GM11168 (cell line): ENCODE measurements around the gene DERL2.

ENCODE experiments used
- in situ Hi-C: fragments of 300-500 bp; cut with MboI; formaldehyde crosslinking; loops from one replicate; pipeline ENCODE4 v1.12.0; 2022; ENCODE audit warnings: low sequenced_read_pairs; ENCODE audit not compliant: unreplicated experiment

Gene DERL2

DNA sequence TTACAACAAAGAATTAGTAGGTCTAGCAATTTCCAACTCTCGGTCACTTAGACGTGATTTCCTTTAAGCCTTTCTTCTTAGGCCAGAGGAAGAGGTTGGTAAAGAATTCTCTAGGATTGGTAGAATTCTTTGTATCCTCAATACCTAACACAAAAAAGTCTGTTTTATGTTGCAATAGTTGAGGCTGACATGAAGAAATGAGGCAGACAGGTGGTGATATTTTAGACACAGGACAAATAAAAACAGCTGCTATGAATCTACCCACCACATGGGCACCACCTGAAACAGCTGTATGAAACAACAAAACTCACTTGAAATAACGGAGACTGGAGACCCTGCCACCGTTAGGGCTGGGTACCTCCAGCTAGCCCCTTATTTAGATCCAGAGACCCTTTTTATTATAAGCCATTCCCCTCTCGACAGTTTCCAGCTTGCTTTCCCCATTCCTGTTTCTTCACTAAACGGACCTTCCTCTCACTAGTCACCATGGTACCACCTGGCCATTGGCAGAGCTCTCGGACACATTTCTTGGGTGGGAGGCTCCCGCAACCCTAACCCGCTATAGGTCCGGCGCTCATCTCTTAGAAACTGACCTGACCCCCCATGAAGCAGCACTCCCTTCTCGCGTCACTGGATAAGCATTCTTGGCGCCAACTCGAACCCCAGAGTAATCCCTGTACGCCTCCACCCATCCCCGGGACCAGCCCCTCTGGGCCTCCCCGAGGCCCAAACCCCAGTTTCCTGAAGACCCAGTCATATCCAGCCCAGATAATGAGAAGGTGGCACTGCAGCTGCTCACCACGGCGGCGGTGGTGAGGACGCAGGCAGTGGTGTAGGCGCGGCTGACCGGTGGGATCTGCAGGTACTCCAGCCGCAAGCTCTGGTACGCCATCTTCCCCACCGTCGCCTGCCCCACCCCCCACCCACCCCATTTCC lies at the start of gene DERL2:
DERL2 (minus strand) TSS at position 909 of the 936 bp plus-strand sequence; CDS start at position 892, 17 bp downstream.
- in situ Hi-C loops = no loop called here

DNA sequence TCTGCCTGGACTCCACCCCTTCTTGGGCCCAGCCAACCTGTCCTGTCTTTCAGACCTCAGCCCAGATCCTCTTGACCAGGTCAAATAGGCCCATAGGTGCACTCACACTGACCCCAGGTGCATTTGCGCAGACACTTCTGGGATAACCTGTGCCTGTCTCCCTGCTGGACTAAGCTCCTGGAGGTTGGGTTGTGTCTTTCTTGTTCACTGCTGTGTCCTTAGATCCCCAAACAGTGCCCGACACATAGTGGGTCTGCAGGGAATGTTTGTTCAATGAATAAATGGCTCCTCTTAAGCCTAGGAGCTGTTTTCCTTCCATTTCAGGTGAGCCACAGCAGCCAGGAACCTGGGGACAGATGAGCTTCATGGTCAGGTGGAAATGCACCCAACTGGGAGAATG lies 49.5 kb upstream of the DERL2 start:
- in situ Hi-C loops = no loop called here

- in situ Hi-C loops = no loop called here
Observed at GRCh38 chr17:5533486-5534315, 47.7 kb upstream of the DERL2 start.

DNA sequence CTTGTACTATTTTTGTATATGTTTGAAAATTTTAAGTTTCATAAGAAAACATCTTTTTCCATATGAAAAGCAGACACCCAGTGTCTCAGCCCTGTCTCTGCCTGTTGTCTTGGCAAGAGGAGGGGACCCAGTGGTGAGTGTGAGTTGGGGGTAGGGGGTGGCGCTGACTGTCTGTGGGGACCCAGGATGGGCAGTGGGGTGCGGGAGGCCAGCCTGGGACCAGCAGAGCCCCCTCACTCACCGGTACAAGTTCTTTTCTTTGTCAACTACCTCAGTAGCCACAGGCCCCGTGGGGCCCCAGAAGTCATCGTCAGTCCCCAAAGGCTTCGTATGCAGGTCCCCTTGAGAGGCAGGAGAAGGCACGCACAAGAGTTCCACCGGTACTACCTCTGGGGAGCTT lies 46.6 kb upstream of the DERL2 start:
- in situ Hi-C loops = no loop called here

DNA sequence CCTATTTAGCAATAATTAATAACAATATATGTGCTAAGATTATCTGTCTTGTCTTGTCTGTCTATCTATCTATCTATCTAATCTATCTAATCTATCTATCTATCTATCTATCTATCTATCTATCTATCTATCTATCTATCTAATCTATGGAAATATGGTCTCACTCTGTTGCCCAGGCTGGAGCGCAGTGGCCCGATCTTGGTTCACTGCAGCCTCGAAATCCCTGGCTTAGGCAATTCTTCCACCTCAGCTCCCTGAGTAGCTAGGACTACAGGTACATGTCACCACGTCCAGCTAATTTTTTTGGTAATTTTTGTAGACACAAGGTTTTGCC lies 45.1 kb upstream of the DERL2 start:
- in situ Hi-C loops = no loop called here

DNA sequence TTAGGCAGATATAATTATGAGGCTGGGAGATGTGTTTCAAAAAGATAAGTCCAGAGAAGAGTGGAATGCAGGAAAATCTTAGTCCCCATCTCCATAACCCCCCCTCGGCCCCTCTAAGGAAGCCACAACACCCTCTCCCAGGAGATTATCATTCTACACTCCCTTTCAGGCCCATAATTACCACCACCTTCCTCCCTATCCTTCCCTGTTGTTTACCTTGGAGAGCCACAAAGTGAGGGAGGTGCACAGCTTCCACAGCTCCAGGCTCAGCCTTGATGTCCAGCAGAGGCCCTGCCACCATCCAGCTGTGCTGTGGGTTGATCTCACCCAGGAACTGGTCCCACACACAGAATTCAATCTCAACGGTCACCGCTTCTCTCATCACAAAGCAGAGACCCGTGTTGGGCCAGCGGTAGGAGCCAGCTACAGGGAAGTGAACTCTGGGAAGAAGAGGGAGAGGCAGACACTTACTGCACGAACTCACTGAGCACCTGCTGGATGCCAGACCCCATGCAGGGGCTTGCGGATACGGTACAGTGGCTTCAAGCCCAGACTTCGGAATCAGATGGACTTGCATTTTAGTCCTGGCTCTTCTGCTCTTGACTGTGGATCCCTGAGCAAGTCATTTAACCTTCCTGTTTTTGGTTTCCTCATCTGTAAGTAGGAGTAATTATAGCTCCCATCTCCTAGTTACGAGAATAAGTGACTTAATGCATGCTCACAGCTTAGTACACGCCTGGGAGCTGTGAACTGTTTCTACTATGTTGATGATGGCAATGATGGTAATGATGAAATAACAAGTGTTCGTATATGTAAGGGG lies 44.5 kb upstream of the DERL2 start:
- in situ Hi-C loops = no loop called here

DNA sequence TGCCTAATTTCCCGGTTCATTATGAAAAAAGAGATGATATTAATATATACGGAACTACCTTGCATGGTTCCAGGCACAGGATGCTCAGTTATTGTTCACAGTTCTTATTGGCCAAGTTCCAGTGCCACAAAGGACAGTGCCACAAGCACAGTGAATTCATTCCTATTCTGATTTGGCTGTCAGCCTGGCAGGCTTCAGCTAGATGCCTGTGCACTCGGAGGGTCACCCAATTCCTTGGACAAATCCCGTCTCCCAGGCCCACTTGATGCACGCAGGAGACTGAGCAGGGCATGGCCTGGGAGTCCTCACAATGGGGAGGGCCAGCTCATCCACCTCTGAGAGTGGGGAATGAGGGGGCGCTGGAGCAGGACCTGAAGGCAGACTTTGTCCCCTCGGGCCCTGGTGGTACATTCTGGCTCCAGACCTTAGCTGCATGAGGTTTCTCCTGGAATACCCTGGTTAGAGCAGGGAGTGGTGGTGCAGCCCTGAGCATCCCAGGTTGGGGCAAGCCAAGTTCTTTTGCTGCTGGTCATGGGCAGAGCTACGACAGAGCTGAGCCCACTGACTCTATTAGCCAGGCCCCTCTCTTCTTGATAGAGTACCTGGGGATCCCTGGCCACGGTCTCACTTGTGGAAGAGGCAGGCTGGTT lies 41.7 kb upstream of the DERL2 start:
- in situ Hi-C loops = no loop called here

GRCh38 chr17:5526821-5527598 lies 41.0 kb upstream of the DERL2 start:
- in situ Hi-C loops = no loop called here

GRCh38 chr17:5523249-5523648 lies 37.3 kb upstream of the DERL2 start:
- in situ Hi-C loops = no loop called here

DNA sequence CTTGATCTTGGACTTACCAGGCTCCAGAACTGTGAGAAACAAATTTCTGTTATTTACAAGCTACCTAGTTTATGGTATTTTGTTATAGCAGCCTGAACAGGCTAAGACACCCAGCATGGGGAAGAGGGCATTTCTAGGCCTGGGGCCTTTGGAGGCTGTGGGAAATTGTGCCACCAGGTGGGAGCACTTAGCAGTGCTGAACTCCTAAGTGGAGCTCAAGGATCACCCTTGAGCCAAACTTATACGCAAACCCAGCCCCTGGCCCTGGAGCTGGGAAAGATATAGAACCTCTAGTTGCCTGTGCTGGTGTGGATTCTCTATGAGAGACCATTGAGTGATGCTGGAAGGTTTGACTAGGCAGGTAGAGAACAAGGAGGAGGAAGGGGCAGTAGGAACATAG lies 36.5 kb upstream of the DERL2 start:
- in situ Hi-C loops = no loop called here

DNA sequence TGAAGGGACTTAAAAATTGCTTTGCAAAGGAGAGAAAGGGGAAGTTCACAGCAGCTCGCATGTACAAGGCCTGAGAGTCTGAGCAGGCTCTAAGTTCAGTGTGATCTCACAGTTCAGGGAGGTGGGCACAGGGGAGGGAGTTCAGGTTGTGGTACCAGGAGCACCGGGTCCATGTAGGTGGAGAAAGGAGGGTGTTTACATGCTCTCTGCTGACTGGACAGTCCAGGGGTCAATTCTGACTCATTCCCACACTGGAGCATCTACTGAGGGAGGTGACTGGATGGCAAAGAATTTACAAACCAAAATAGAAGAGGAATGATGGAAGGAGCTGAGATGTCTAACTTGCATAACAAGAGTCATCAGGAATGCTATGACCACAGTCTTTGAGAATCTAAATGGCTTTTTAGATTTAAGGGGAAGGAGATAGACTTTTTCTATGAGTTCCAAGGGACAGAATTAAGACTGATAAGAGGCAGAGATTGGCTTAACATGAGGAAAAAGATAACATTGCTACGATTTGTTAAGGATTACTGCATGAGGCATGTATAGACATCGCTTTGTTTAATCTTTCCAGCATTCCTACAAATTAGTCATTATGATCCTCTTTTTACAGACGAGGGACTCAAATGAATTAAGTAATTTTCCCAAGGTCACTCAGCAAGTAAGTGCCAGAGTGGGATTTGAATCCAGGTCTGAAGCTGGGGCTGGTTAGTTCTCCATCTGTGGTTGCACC lies 30.2 kb upstream of the DERL2 start:
- in situ Hi-C loops = no loop called here

DNA sequence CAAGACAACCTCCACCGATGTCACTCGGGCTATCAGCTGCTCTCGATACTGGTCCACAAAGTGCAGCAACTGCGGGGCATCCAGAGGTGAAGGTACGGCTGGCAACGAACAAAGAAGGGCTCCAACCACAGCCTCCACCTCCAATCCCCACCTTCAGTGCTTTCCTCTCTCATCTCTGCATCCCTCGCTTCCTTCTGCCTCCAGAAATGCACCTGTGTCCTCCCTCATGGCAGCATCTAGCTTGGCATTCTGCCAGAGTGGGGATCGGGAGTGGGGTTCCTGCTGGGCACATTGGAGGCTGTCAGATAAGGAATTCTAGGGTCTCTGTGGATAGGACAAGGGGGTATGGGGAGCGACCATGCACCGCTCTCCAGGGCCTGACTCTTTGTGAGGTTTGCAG lies 29.0 kb upstream of the DERL2 start:
- in situ Hi-C loops = no loop called here

DNA sequence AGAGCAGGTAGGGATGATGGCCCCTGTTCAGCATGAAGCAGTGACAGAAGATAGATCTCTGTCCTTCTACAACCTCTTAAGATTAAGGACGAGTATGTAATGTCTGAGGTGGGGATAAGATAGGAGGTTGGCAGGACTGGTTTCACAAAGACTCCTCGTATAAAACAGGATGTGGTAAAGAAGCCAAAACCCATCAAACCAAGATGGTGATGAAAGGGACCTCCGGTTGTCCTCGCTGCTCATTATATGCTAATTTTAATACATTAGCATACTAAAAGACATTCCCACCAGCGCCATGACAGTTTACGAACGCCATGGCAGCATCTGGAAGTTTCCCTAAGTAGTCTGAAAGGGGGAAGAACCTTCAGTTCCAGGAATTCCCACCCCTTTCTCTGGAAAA lies 27.6 kb upstream of the DERL2 start:
- in situ Hi-C loops = no loop called here

DNA sequence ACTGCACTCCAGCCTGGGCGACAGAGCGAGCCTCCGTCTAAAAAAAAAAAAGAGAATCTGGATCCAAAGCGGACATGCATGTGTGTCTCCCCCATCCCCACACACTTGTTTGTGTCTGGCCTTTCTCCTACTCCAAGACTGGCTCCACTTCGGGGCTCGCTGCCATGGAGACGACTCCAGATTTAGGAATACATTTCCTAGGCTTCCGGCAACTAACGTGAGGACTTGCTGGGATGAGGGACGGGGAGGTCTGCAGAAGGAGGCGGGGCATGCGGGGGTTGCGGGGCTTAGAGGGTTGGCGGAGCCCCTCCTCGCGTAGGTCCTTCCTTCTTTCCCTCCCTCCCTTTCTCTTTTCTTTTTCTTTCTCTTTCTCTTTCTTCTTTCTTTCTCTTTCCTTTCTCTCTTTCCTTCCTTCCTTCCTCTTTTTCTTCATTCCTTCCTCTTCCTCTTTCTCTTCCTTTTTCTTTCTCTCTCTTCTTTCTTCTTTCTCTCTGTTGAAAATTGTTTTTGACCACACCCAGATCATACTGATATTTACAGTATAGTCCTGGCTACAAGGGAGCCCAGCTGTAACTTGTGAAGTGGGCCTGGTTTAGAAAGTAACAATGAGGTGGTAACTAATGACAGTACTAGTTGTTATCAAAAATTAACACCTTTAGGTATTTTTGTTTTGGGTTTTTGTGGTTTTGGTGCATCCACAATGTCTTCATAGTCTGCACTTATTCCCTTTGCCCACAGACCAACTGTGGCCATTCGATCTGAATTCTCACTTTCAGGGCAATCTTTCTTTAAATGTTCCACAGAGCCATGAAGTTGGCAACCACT lies 25.6 kb upstream of the DERL2 start:
- in situ Hi-C loops = no loop called here

GRCh38 chr17:5510771-5511170 lies 24.8 kb upstream of the DERL2 start:
- in situ Hi-C loops = no loop called here

DNA sequence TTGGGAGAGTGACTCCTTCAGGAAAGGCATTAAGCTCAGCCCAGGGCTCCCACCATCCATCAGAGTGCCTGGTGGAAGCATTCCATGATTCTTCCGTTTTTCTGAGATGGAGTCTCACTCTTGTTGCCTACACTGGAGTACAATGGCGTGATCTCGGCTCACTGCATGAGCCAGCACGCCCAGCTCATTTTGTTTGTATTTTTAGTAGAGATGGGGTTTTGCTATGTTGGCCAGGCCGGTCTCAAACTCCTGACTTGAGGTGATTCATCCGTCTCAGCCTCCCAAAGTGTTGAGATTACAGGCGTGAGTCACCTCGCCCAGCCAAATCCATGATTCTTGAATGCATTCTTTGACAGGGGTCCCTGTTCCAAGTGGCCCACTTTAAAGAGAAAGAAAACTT lies 23.5 kb upstream of the DERL2 start:
- in situ Hi-C loops = no loop called here

DNA sequence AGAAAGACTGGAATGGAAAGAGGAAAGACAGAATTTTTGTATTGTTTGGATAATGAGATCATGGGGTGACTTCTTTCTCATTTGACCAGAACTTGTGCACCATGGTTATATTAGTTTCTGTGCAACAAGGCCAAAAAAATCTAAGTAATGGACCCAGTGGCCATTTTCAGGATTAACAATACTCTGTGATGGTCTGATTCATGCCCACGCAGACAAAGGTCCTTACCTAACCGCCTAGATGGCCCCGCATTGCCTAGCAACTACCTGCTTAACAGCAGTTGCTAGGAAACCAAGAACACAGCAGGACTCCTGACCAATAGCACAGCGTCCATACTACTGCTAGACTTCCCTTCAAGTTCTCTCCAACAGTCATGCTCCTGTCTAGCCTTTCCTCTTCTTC lies 22.8 kb upstream of the DERL2 start:
- in situ Hi-C loops = no loop called here

GRCh38 chr17:5506307-5506706 lies 20.3 kb upstream of the DERL2 start:
- in situ Hi-C loops = no loop called here
